GM12874 (cell line): ENCODE results near the gene FERMT2.

Source experiments
- TF ChIP-seq, protein P1 (sequence below): IDR thresholded peaks from 2 replicates; pipeline ENCODE4 v1.5.1; 2011; ENCODE audit warnings: low read depth, mild to moderate bottlenecking, control low read depth, low read length, moderate library complexity; ENCODE audit not compliant: insufficient read depth

The FERMT2 gene

GRCh38 chr14:52913271-52913670 is 37.6 kb downstream of the FERMT2 start:
- TF ChIP-seq, protein P1, sequence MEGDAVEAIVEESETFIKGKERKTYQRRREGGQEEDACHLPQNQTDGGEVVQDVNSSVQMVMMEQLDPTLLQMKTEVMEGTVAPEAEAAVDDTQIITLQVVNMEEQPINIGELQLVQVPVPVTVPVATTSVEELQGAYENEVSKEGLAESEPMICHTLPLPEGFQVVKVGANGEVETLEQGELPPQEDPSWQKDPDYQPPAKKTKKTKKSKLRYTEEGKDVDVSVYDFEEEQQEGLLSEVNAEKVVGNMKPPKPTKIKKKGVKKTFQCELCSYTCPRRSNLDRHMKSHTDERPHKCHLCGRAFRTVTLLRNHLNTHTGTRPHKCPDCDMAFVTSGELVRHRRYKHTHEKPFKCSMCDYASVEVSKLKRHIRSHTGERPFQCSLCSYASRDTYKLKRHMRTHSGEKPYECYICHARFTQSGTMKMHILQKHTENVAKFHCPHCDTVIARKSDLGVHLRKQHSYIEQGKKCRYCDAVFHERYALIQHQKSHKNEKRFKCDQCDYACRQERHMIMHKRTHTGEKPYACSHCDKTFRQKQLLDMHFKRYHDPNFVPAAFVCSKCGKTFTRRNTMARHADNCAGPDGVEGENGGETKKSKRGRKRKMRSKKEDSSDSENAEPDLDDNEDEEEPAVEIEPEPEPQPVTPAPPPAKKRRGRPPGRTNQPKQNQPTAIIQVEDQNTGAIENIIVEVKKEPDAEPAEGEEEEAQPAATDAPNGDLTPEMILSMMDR: no peak

- TF ChIP-seq, protein P1: no peak
Observed at GRCh38 chr14:52911904-52912303, 38.9 kb downstream of the FERMT2 start.

- TF ChIP-seq, protein P1: no peak
Observed at GRCh38 chr14:52910572-52910971, 40.3 kb downstream of the FERMT2 start.

- TF ChIP-seq, protein P1: no peak
Observed at GRCh38 chr14:52907949-52908348, 42.9 kb downstream of the FERMT2 start.

GRCh38 chr14:52906141-52906601 is 44.7 kb downstream of the FERMT2 start:
- TF ChIP-seq, protein P1: no peak

DNA sequence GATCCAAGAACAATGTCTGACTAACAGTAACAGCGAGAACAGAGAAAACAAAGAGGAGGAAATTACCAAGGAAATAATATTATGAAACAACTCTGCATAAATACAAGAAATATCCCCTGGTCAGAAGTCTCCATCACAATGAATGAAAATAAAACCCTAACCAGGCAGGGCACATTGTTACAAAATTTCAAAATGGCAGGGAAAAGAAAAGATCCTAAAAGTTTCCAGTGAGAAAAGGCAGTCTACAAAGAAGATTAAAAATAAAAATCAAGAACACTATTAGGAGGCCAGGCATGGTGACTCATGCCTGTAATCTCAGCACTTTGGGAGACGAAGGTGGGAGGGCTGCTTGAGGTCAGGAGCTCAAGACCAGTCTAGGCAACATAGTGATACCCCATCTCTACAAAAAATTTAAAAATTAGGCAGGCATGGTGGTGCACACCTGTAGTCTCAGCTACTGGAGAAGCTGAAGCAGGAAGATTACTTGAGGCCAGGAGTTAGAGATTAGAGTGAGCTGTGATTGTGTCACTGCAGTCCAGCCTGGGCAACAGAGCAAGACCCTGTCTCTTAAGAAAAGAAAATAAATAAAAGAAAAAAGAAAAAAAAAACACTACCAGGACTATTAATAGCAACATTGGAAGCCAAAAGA is 47.8 kb downstream of the FERMT2 start:
- TF ChIP-seq, protein P1: no peak

DNA sequence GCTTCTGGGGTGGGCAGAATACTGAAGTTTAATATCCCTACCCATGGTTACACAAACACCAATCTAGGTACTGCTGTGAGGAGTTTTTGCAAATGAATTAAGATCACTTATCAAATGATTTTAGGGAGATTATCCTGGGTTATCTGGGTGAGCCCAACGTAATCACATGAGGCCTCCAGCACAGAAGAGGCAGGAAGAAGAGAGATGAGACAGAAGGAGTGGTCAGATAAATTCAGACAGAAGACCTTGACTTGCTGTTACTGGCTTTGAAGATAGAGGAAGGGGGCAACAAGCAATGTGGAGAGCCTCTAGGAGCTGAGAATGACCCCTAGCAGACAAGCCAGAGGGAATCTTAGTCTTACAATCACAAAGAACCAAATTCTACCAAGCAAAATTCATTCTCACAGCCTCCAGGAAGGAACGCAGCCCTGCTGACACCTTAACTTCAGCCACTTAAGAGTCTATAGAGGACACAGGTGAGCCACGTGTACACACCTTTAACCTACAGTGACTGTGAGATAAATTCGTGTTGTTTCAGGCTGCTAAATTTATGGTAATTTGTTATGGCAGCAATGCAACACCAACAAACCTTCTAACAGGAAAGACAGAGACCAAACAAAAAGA is 49.4 kb downstream of the FERMT2 start:
- TF ChIP-seq, protein P1: no peak
